Thyroid gland (tissue), 4 donors: ENCODE results near the gene SEMA5A. TPM values are rescaled to one million over a fixed set of nuclear protein-coding genes. Genes with fewer than 3 reads are reported as not detected.

ENCODE experiments used
- DNase-seq, 2 donors: peaks; one replicate each; pipeline ENCODE4 v3.0.0-alpha.2; 2019
- H3K27ac ChIP-seq, 3 donors: fragments of 200-600 bp; sonication (generic); 1 replicate in 2 of 3; 2 replicates in 1 of 3; pipeline ENCODE4 v1.5.1; 2016 to 2019; ENCODE audit warnings: mild to moderate bottlenecking in 1 of 3, moderate library complexity in 1 of 3
- H3K27me3 ChIP-seq: fragments of 200-600 bp; sonication (generic); one replicate; pipeline ENCODE4 v1.5.1; 2019
- H3K36me3 ChIP-seq, 2 donors: fragments of 200-600 bp; sonication (generic); one replicate each; pipeline ENCODE4 v1.5.1; 2016 to 2019
- H3K4me1 ChIP-seq, 2 donors: fragments of 200-600 bp; sonication (generic); one replicate each; pipeline ENCODE4 v1.5.1; 2017 to 2019
- H3K4me3 ChIP-seq, 3 donors: fragments of 200-600 bp; sonication (generic); replicated peaks in 1 of 3; 1 replicate in 2 of 3; 2 replicates in 1 of 3; pipeline ENCODE4 v1.5.1; 2016; ENCODE audit warnings: mild to moderate bottlenecking in 1 of 3
- H3K9me3 ChIP-seq: fragments of 200-600 bp; sonication (generic); one replicate; pipeline ENCODE4 v1.5.1; 2017
- POLR2A ChIP-seq, 2 donors: fragments of 450-650 bp; IDR thresholded peaks; one replicate each; pipeline ENCODE4 v1.6.1; 2017; ENCODE audit warnings: antibody characterized with exemption in 2 of 2, mild to moderate bottlenecking in 2 of 2, moderate library complexity in 1 of 2
- WGBS, 2 donors: methylation state at CpG; one replicate each; pipeline ENCODE4 v1.1.5; 2017; 5-methylcytosine and 5-hydroxymethylcytosine counted together
- intact Hi-C: fragments of 100-400 bp; cut with DNase I; formaldehyde crosslinking; loops from one replicate; pipeline ENCODE4 v1.15.1; 2023
- total RNA-seq, 4 donors: library from RNA; depleted of rRNA; stranded (reverse); fragments of >200 nt; gene quantifications; one replicate each; pipeline ENCODE4 v1.2.3, GENCODE V29; 2016
- TF ChIP-seq, protein P1 (sequence below), 6 experiments: fragments of 200-600 bp in 3 of 6; fragments of 450-650 bp in 3 of 6; sonication (generic) in 3 of 6; IDR thresholded peaks; one replicate each; pipeline ENCODE4 v1.5.1; 2016 to 2019; ENCODE audit warnings: antibody characterized with exemption in 6 of 6, mild to moderate bottlenecking in 2 of 6, inconsistent platforms in 1 of 6, moderate library complexity in 1 of 6

SEMA5A gene
- total RNA-seq, 4 donors from 2014 or later: 1.8 to 8.4 (median 3.8) TPM

DNA sequence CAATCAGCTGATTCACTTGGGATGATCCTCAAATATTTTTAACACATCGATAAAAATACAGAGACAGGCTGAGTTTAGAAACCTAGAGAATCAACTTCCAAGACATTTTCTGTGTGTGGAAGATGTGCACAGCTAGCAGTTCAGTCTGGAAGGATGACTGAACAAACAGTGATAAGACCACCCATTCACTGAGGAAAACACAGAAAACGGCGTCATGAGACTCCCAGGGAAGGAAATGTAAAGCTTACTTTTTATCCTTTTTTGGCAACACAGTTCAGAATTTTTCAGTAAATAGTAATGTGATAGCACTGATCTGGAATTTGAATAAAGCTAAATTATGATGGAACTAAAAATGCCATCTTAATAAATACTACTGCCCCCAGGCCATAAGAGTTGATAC lies 277.6 kb downstream of the SEMA5A start:
- WGBS, 2 donors: 69 to 74% methylated on average over 3 of the region's 3 CpGs
- intact Hi-C loops: no loop called here
- TF ChIP-seq, protein P1, sequence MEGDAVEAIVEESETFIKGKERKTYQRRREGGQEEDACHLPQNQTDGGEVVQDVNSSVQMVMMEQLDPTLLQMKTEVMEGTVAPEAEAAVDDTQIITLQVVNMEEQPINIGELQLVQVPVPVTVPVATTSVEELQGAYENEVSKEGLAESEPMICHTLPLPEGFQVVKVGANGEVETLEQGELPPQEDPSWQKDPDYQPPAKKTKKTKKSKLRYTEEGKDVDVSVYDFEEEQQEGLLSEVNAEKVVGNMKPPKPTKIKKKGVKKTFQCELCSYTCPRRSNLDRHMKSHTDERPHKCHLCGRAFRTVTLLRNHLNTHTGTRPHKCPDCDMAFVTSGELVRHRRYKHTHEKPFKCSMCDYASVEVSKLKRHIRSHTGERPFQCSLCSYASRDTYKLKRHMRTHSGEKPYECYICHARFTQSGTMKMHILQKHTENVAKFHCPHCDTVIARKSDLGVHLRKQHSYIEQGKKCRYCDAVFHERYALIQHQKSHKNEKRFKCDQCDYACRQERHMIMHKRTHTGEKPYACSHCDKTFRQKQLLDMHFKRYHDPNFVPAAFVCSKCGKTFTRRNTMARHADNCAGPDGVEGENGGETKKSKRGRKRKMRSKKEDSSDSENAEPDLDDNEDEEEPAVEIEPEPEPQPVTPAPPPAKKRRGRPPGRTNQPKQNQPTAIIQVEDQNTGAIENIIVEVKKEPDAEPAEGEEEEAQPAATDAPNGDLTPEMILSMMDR (IDR thresholded peaks at IDR 0.05): no peak
- TF ChIP-seq POLR2A (IDR thresholded peaks at IDR 0.05): no peak
- Histone ChIP-seq H3K27ac (no peak overlapping the region), H3K36me3 (no peaks in the 10 kb centered on the region), H3K4me3 (no peak overlapping the region), H3K27me3 (no peaks in the 10 kb centered on the region), H3K4me1 (no peaks in the 10 kb centered on the region), H3K9me3 (no peaks in the 10 kb centered on the region)
- no peak for DNase-seq

DNA sequence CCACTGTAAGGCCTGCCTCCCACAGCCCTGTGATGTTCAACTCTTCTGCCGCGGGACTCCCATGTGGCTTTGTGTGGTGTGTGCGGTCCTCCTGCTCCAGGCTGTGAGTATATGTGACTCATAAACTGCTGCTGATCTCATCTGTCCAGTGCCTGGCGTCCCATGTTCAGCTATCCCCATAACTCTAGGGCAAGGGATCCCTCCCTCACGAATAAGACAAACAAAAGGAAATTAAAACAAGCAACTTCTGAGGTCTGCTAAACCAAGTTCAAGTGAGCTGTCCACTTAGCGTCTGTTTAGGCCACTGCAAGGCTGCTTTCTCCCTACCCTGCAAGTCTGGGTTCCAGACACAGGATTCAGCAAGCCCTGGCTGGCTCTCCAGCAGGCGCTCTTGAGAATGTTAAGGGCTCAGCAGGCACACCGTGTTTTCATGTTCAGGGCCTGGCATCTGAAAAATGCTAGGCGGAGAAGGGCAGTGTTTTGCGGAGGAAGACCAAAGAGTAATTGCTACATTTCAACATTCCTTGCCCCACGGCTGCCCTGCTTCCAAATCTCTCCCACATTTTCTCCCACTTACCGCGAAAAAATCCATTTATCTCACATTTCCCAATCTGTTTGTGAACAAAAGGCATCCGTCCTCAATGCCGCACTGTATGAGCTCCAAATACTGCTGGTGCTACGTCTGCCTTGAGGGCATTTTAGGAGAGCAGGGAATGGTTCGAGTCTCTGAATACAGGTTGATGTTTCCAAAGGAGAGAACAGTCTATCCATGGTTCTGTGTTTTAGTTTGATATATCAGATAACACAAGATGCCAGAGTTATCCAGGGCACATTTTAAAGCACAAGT lies 280.2 kb downstream of the SEMA5A start:
- intact Hi-C loops: no loop called here
- Histone ChIP-seq H3K36me3 (no peaks in the 10 kb centered on the region), H3K27ac (peak overlapping the region in 2 of 3 donors; percentile 25 to 45), H3K4me3 (no peak overlapping the region), H3K9me3 (no peaks in the 10 kb centered on the region), H3K27me3 (no peaks in the 10 kb centered on the region), H3K4me1 (no peaks in the 10 kb centered on the region)
- no peak for TF ChIP-seq POLR2A (IDR thresholded peaks at IDR 0.05)
- TF ChIP-seq, protein P1 (IDR thresholded peaks at IDR 0.05): no peak
- WGBS, 2 donors: 44% methylated on average over 17 of the region's 17 CpGs
- peak; percentile 70 to 79 for DNase-seq

DNA sequence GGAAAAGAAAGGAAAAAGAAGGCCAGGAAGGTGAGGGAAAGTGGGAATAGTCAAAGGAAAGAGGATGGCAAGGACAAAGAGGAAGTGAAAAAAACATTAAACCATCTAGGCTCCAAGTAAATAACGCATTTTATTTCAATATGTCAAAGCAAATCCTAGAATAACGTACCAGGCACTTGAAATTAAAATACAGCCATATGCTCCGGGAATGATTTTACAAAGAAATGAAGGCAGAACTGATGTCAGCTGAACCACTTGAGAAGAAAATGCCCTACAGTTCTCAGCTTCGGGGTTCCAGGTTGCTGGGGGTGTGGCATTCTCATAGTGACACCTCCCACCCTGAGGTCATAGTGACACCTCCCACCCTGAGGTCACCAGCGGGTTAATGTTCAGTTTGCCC lies 281.6 kb downstream of the SEMA5A start:
- Histone ChIP-seq H3K27ac (no peak overlapping the region), H3K4me1 (no peaks in the 10 kb centered on the region), H3K9me3 (no peaks in the 10 kb centered on the region), H3K36me3 (no peaks in the 10 kb centered on the region), H3K27me3 (no peaks in the 10 kb centered on the region), H3K4me3 (no peak overlapping the region)
- TF ChIP-seq POLR2A (IDR thresholded peaks at IDR 0.05): no peak
- TF ChIP-seq, protein P1 (IDR thresholded peaks at IDR 0.05): no peak
- DNase-seq: no peak
- 88 to 93% methylated on average over 5 of the region's 5 CpGs for WGBS, 2 donors
- intact Hi-C loops: no loop called here

DNA sequence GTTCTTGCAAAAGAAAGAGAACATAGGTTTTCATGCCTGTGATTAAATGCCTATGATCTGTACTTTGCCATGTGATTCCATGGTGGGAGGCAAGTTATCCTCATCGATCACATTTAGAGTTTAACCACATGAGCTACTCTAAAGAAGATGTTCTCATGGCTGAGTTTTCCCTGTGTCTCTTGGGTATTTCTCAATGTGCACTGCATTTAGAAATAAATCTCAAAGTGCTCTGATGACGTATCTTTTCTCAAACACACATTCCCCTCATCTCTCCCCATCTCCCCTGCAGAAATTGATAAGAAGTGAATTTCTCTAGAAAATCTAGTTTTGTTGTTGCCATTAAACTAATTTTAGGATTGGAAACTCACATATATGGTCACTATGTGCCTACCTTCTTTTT lies 282.2 kb downstream of the SEMA5A start:
- TF ChIP-seq, protein P1 (IDR thresholded peaks at IDR 0.05): no peak
- no peak for TF ChIP-seq POLR2A (IDR thresholded peaks at IDR 0.05)
- no peak for DNase-seq
- no peaks in the 10 kb centered on the region for H3K4me1 ChIP-seq
- H3K4me3 ChIP-seq: no peak overlapping the region
- no peaks in the 10 kb centered on the region for H3K27me3 ChIP-seq
- H3K27ac ChIP-seq: no peak overlapping the region
- 86 to 93% methylated on average over 2 of the region's 2 CpGs for WGBS, 2 donors
- no peaks in the 10 kb centered on the region for H3K36me3 ChIP-seq
- intact Hi-C loops: no loop called here
- H3K9me3 ChIP-seq: no peaks in the 10 kb centered on the region

DNA sequence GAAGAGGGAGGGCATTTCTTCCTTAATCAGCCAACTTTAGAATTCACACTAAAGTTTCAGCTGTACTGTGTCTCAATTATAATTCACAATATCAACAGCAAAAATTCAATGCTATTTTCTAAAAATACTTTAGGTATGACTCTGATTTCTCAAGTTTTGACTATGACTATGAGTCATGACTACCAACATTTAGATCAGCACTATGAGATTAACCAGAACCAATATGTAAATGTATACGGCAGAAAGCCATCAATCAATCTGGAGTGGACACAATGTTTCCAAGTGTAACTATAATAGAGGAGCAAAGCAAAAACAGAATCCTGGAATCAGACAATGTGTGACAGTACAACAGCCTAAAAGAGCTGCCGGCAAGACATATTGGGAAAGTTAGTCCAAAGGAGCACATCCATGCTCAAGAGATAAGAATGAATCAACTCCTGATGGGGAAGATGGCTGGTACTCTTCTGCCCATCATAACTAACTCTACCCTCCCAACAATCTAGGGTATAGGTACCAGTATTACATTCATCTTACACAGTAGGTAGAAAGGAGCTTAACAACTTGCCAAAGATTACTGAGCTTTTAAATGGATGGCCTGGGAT lies 294.4 kb downstream of the SEMA5A start:
- H3K27ac ChIP-seq: no peak overlapping the region
- DNase-seq: no peak
- no peaks in the 10 kb centered on the region for H3K9me3 ChIP-seq
- 93% methylated on average over 2 of the region's 2 CpGs for WGBS, 2 donors
- no peak overlapping the region for H3K4me3 ChIP-seq
- intact Hi-C loops: no loop called here
- TF ChIP-seq, protein P1 (IDR thresholded peaks at IDR 0.05): no peak
- TF ChIP-seq POLR2A (IDR thresholded peaks at IDR 0.05): no peak
- H3K4me1 ChIP-seq: no peaks in the 10 kb centered on the region
- no peaks in the 10 kb centered on the region for H3K36me3 ChIP-seq
- no peaks in the 10 kb centered on the region for H3K27me3 ChIP-seq
